HEK293 (cell line): ENCODE measurements around the gene PGP.

Experiments
- CTCF ChIA-PET: fragments of 350-600 bp; formaldehyde crosslinking; extraction: SDS; loops from one replicate; lab custom pipeline; 2021; ENCODE audit warnings: antibody characterized with exemption; lab: Yijun Ruan, JAX
- POLR2A ChIA-PET: fragments of 300-600 bp; formaldehyde crosslinking; extraction: SDS; loops from one replicate; lab custom pipeline; 2020; ENCODE audit warnings: antibody characterized with exemption, inconsistent platforms; lab: Yijun Ruan, JAX
- H3K27ac ChIP-seq: fragments of 200-500 bp; sonication (Bioruptor generic); 2 replicates; pipeline ENCODE4 v1.5.1; 2014; ENCODE audit warnings: low read depth, low read length, control low read depth, inconsistent platforms; ENCODE audit errors: extremely low read depth
- H3K36me3 ChIP-seq, 2 experiments: fragments of 200-500 bp in 1 of 2; sonication (Bioruptor generic) in 1 of 2; 1 replicate in 1 of 2; 2 replicates in 1 of 2; pipeline ENCODE4 v1.5.1; 2014 to 2017; ENCODE audit warnings: inconsistent platforms in 2 of 2, low read length in 2 of 2; ENCODE audit not compliant: control insufficient read depth in 2 of 2, insufficient read depth in 1 of 2
- H3K4me1 ChIP-seq: fragments of 200-500 bp; sonication (Bioruptor generic); 2 replicates; pipeline ENCODE4 v1.5.1; 2014; ENCODE audit warnings: mild to moderate bottlenecking, low read length, inconsistent platforms; ENCODE audit not compliant: control insufficient read depth, insufficient read depth
- H3K4me3 ChIP-seq: 2 replicates; pipeline ENCODE4 v1.5.1; 2011; ENCODE audit warnings: low read depth, mild to moderate bottlenecking, control low read depth, low read length, moderate library complexity
- H3K9me3 ChIP-seq: fragments of 200-500 bp; sonication (Bioruptor generic); 2 replicates; pipeline ENCODE4 v1.5.1; 2014; ENCODE audit warnings: low read depth, low read length, inconsistent platforms; ENCODE audit not compliant: control insufficient read depth, insufficient read depth
- ATF2 ChIP-seq: fragments of 450-650 bp; formaldehyde crosslinking; IDR thresholded peaks from 2 replicates; pipeline ENCODE4 v1.5.1; 2016; ENCODE audit warnings: missing biosample characterization, missing genetic modification characterization, low read depth
- BCL11B ChIP-seq: fragments of 450-650 bp; formaldehyde crosslinking; IDR thresholded peaks from 2 replicates; pipeline ENCODE4 v1.5.1; 2016; ENCODE audit warnings: low read depth, missing biosample characterization, missing genetic modification characterization
- GFI1B ChIP-seq: fragments of 450-650 bp; formaldehyde crosslinking; IDR thresholded peaks from 2 replicates; pipeline ENCODE4 v1.5.1; 2016; ENCODE audit warnings: missing biosample characterization, missing genetic modification characterization
- MZF1 ChIP-seq: fragments of 450-650 bp; formaldehyde crosslinking; IDR thresholded peaks from 2 replicates; pipeline ENCODE4 v1.5.1; 2017; ENCODE audit warnings: missing biosample characterization, missing genetic modification characterization, borderline replicate concordance
- PRDM1 ChIP-seq: fragments of 450-650 bp; formaldehyde crosslinking; IDR thresholded peaks from 2 replicates; pipeline ENCODE4; 2016; ENCODE audit warnings: missing biosample characterization, missing genetic modification characterization
- SP7 ChIP-seq: fragments of 450-650 bp; formaldehyde crosslinking; IDR thresholded peaks from 2 replicates; pipeline ENCODE4 v1.5.1; 2016; ENCODE audit warnings: missing biosample characterization, missing genetic modification characterization
- WT1 ChIP-seq: fragments of 450-650 bp; formaldehyde crosslinking; IDR thresholded peaks from 2 replicates; pipeline ENCODE4 v1.5.1; 2016; ENCODE audit warnings: missing biosample characterization, missing genetic modification characterization
- YY2 ChIP-seq: fragments of 450-650 bp; formaldehyde crosslinking; IDR thresholded peaks from 2 replicates; pipeline ENCODE4 v1.5.1; 2016; ENCODE audit warnings: missing biosample characterization, missing genetic modification characterization
- ZBTB20 ChIP-seq: fragments of 450-650 bp; formaldehyde crosslinking; IDR thresholded peaks from 2 replicates; pipeline ENCODE4 v1.5.1; 2016; ENCODE audit warnings: missing biosample characterization, missing genetic modification characterization
- ZBTB6 ChIP-seq: fragments of 450-650 bp; formaldehyde crosslinking; IDR thresholded peaks from 2 replicates; pipeline ENCODE4 v1.5.1; 2017; ENCODE audit warnings: missing biosample characterization, missing genetic modification characterization
- ZBTB7A ChIP-seq: fragments of 450-650 bp; formaldehyde crosslinking; IDR thresholded peaks from 2 replicates; pipeline ENCODE4 v1.5.1; 2016; ENCODE audit warnings: low read depth, missing biosample characterization, missing genetic modification characterization
- ZBTB8A ChIP-seq: fragments of 450-650 bp; formaldehyde crosslinking; IDR thresholded peaks from 2 replicates; pipeline ENCODE4 v1.5.1; 2016; ENCODE audit warnings: missing biosample characterization, missing genetic modification characterization
- ZFP3 ChIP-seq: fragments of 450-650 bp; formaldehyde crosslinking; IDR thresholded peaks from 2 replicates; pipeline ENCODE4 v1.5.1; 2016; ENCODE audit warnings: low read depth, missing biosample characterization, missing genetic modification characterization
- ZFP69B ChIP-seq: fragments of 450-650 bp; formaldehyde crosslinking; IDR thresholded peaks from 2 replicates; pipeline ENCODE4 v1.5.1; 2016; ENCODE audit warnings: missing biosample characterization, missing genetic modification characterization
- ZNF114 ChIP-seq: fragments of 450-650 bp; formaldehyde crosslinking; IDR thresholded peaks from 2 replicates; pipeline ENCODE4 v1.5.0; 2017; ENCODE audit warnings: missing biosample characterization, missing genetic modification characterization
- ZNF148 ChIP-seq: fragments of 450-650 bp; formaldehyde crosslinking; IDR thresholded peaks from 2 replicates; pipeline ENCODE4 v1.5.0; 2017; ENCODE audit warnings: missing biosample characterization, missing genetic modification characterization, borderline replicate concordance
- ZNF174 ChIP-seq: fragments of 450-650 bp; formaldehyde crosslinking; IDR thresholded peaks from 2 replicates; pipeline ENCODE4 v1.5.0; 2017; ENCODE audit warnings: missing biosample characterization, mild to moderate bottlenecking, missing genetic modification characterization
- ZNF211 ChIP-seq: fragments of 450-650 bp; formaldehyde crosslinking; IDR thresholded peaks from 2 replicates; pipeline ENCODE4 v1.5.1; 2016; ENCODE audit warnings: low read depth, missing biosample characterization, missing genetic modification characterization
- ZNF280D ChIP-seq: fragments of 450-650 bp; formaldehyde crosslinking; IDR thresholded peaks from 2 replicates; pipeline ENCODE4 v1.5.1; 2016; ENCODE audit warnings: missing biosample characterization, missing genetic modification characterization
- ZNF292 ChIP-seq: fragments of 450-650 bp; formaldehyde crosslinking; IDR thresholded peaks from 2 replicates; pipeline ENCODE4 v1.5.1; 2016; ENCODE audit warnings: low read depth, missing biosample characterization, missing genetic modification characterization, borderline replicate concordance
- ZNF311 ChIP-seq: fragments of 450-650 bp; formaldehyde crosslinking; IDR thresholded peaks from 2 replicates; pipeline ENCODE4 v1.5.1; 2017; ENCODE audit warnings: missing biosample characterization, missing genetic modification characterization, borderline replicate concordance
- ZNF350 ChIP-seq: fragments of 450-650 bp; formaldehyde crosslinking; IDR thresholded peaks from 2 replicates; pipeline ENCODE4 v1.5.0; 2017; ENCODE audit warnings: missing biosample characterization, mild to moderate bottlenecking, missing genetic modification characterization
- ZNF354C ChIP-seq: fragments of 450-650 bp; formaldehyde crosslinking; IDR thresholded peaks from 2 replicates; pipeline ENCODE4 v1.5.1; 2016; ENCODE audit warnings: missing biosample characterization, missing genetic modification characterization, low read depth, borderline replicate concordance
- ZNF366 ChIP-seq: fragments of 450-650 bp; formaldehyde crosslinking; conservative IDR thresholded peaks from 2 replicates; pipeline ENCODE4 v1.5.1; 2016; ENCODE audit warnings: missing biosample characterization, missing genetic modification characterization
- ZNF404 ChIP-seq: fragments of 450-650 bp; formaldehyde crosslinking; IDR thresholded peaks from 2 replicates; pipeline ENCODE4 v1.5.1; 2017; ENCODE audit warnings: missing biosample characterization, missing genetic modification characterization
- ZNF473 ChIP-seq: fragments of 450-650 bp; formaldehyde crosslinking; IDR thresholded peaks from 2 replicates; pipeline ENCODE4 v1.5.1; 2017; ENCODE audit warnings: missing biosample characterization, missing genetic modification characterization
- ZNF521 ChIP-seq: fragments of 450-650 bp; formaldehyde crosslinking; IDR thresholded peaks from 2 replicates; pipeline ENCODE4 v1.5.1; 2017; ENCODE audit warnings: missing biosample characterization, mild to moderate bottlenecking, missing genetic modification characterization
- ZNF561 ChIP-seq: fragments of 450-650 bp; IDR thresholded peaks from 2 replicates; pipeline ENCODE4 v1.5.1; 2018; ENCODE audit warnings: missing biosample characterization, missing genetic modification characterization, borderline replicate concordance
- ZNF621 ChIP-seq: fragments of 450-650 bp; formaldehyde crosslinking; IDR thresholded peaks from 2 replicates; pipeline ENCODE4 v1.5.1; 2017; ENCODE audit warnings: missing biosample characterization, missing genetic modification characterization
- ZNF645 ChIP-seq: fragments of 450-650 bp; formaldehyde crosslinking; IDR thresholded peaks from 2 replicates; pipeline ENCODE4; 2016; ENCODE audit warnings: missing biosample characterization, missing genetic modification characterization
- ZNF660 ChIP-seq: fragments of 450-650 bp; IDR thresholded peaks from 2 replicates; pipeline ENCODE4 v1.5.1; 2018; ENCODE audit warnings: missing biosample characterization, mild to moderate bottlenecking, missing genetic modification characterization
- ZNF830 ChIP-seq: fragments of 450-650 bp; IDR thresholded peaks from 2 replicates; pipeline ENCODE4 v1.5.0; 2018; ENCODE audit warnings: missing biosample characterization, missing genetic modification characterization, low read depth, mild to moderate bottlenecking, moderate library complexity
- ZSCAN30 ChIP-seq: fragments of 450-650 bp; IDR thresholded peaks from 2 replicates; pipeline ENCODE4 v1.5.1; 2018; ENCODE audit warnings: missing biosample characterization, mild to moderate bottlenecking, missing genetic modification characterization, moderate library complexity

PGP gene

DNA sequence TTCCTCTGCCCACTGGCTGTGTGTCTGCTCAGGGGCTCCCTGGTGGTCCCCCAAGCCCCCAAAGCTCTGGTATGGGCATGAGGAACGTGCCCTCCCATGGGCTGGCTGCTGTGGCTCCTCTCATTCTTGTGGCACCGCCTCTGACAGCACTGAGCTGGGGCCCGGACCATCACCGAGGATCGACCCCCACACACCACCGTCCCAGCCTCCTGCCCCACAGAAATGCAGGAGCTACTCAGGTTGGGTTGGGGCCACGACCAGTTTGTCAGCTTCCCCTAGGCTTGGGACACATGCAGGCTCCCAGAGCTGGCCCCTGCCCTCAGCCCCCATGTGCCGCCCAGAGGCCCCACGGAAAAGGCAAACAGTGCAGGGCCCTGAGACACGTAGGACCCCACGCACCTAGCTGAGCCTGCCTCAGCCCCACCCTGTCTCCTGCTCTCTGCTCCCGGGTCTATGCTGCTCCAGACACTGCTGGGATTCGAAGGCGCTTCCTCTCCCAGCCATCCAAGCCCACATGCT is 15.0 kb downstream of the PGP start:
- POLR2A ChIA-PET = interaction anchor here (0.9 to 1.5 kb wide), 2 partner anchors 9 to 15 kb away, joined by 4 read pairs; no protein-coding TSS in a partner anchor

GRCh38 chr16:2199095-2199494 is 15.5 kb downstream of the PGP start:
- no peaks in the 10 kb centered on the region for H3K9me3 ChIP-seq
- no peak for TF ChIP-seq MZF1 (tag by site-specific recombination)
- TF ChIP-seq ZNF280D (tag by site-specific recombination) = no peak
- no peak for TF ChIP-seq ZNF366 (tag by site-specific recombination)
- no peak for TF ChIP-seq ZNF211 (tag by site-specific recombination)
- TF ChIP-seq ZNF404 (tag by site-specific recombination) = no peak
- no peak for TF ChIP-seq GFI1B (tag by site-specific recombination)
- no peak for TF ChIP-seq ZNF521 (tag by site-specific recombination)
- no peak for TF ChIP-seq ZNF148 (tag by site-specific recombination)
- no peak for TF ChIP-seq ATF2 (tag by site-specific recombination)
- TF ChIP-seq ZBTB6 (tag by site-specific recombination) = no peak
- TF ChIP-seq YY2 (tag by site-specific recombination) = no peak
- TF ChIP-seq ZNF621 (tag by site-specific recombination) = no peak
- no peak for TF ChIP-seq SP7 (tag by site-specific recombination)
- TF ChIP-seq ZNF830 (tag by site-specific recombination) = no peak
- TF ChIP-seq ZBTB8A (tag by site-specific recombination) = no peak
- H3K27ac ChIP-seq = no peak overlapping the region
- H3K4me3 ChIP-seq = no peak overlapping the region
- no peaks in the 10 kb centered on the region for H3K36me3 ChIP-seq
- ChIA-PET POLR2A (interaction anchor here (0.9 to 1.5 kb wide), 2 partner anchors 9 to 16 kb away, joined by 4 read pairs; no protein-coding TSS in a partner anchor), CTCF (no interaction called here)
- peaks cover 9% of the 10 kb centered on the region; the same call in 1 of the 2 replicates for H3K4me1 ChIP-seq

More for the DNA sequence above, 15.0 kb downstream of the PGP start:
- Histone ChIP-seq H3K4me1 (peaks cover 5% of the 10 kb centered on the region; the same call in 1 of the 2 replicates), H3K27ac (no peak overlapping the region), H3K9me3 (no peaks in the 10 kb centered on the region), H3K36me3 (no peaks in the 10 kb centered on the region), H3K4me3 (no peak overlapping the region)
- CTCF ChIA-PET = no interaction called here
- TF ChIP-seq ZNF404 (tag by site-specific recombination) (no peak), ZNF292 (tag by site-specific recombination) (no peak), ZFP69B (tag by site-specific recombination) (no peak), ZFP3 (tag by site-specific recombination) (no peak), ZBTB20 (tag by site-specific recombination) (no peak), ZNF354C (tag by site-specific recombination) (no peak), ZNF174 (tag by site-specific recombination) (no peak), WT1 (tag by site-specific recombination) (no peak), PRDM1 (no peak), ZNF350 (tag by site-specific recombination) (no peak), ZNF561 (tag by site-specific recombination) (no peak), ZNF645 (no peak), BCL11B (tag by site-specific recombination) (no peak), ZNF114 (tag by site-specific recombination) (no peak), ZBTB8A (tag by site-specific recombination) (no peak), ZNF473 (tag by site-specific recombination) (no peak), ZNF660 (tag by site-specific recombination) (no peak), ZNF311 (tag by site-specific recombination) (no peak), ZBTB7A (no peak), ZSCAN30 (tag by site-specific recombination) (no peak)
